ENCODE results near the gene DGKE.

- TF ChIP-seq, protein P1, sequence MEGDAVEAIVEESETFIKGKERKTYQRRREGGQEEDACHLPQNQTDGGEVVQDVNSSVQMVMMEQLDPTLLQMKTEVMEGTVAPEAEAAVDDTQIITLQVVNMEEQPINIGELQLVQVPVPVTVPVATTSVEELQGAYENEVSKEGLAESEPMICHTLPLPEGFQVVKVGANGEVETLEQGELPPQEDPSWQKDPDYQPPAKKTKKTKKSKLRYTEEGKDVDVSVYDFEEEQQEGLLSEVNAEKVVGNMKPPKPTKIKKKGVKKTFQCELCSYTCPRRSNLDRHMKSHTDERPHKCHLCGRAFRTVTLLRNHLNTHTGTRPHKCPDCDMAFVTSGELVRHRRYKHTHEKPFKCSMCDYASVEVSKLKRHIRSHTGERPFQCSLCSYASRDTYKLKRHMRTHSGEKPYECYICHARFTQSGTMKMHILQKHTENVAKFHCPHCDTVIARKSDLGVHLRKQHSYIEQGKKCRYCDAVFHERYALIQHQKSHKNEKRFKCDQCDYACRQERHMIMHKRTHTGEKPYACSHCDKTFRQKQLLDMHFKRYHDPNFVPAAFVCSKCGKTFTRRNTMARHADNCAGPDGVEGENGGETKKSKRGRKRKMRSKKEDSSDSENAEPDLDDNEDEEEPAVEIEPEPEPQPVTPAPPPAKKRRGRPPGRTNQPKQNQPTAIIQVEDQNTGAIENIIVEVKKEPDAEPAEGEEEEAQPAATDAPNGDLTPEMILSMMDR (IDR thresholded peaks at IDR 0.05) = no peak
- TF ChIP-seq ZFX (IDR thresholded peaks at IDR 0.05; ENCODE audit: borderline replicate concordance) = no peak
Measured at GRCh38 chr17:56796536-56796935, 37.4 kb upstream of the DGKE start.

Data from 22Rv1 (cell line).